KMS-11 (cell line): ENCODE measurements around the gene ZNF581.

Source experiments
- H2AFZ ChIP-seq: fragments of 200-600 bp; sonication (generic); 2 replicates; pipeline ENCODE4 v1.6.1; 2016; ENCODE audit warnings: antibody characterized with exemption, mixed run types, low read depth
- H3K27ac ChIP-seq: fragments of 200-600 bp; sonication (generic); 2 replicates; pipeline ENCODE4 v1.6.1; 2016; ENCODE audit warnings: mild to moderate bottlenecking, mixed run types
- H3K27me3 ChIP-seq: fragments of 200-600 bp; sonication (generic); 2 replicates; pipeline ENCODE4 v1.6.1; 2017; ENCODE audit warnings: mild to moderate bottlenecking, low read depth, mixed run types, moderate library complexity; ENCODE audit not compliant: insufficient read depth
- H3K36me3 ChIP-seq: fragments of 200-600 bp; sonication (generic); 2 replicates; pipeline ENCODE4 v1.6.1; 2017; ENCODE audit warnings: mild to moderate bottlenecking, mixed run types; ENCODE audit not compliant: insufficient read depth
- H3K4me1 ChIP-seq: fragments of 200-600 bp; sonication (generic); 2 replicates; pipeline ENCODE4 v1.6.1; 2016; ENCODE audit warnings: mild to moderate bottlenecking, low read depth, mixed run types; ENCODE audit not compliant: poor library complexity, severe bottlenecking
- H3K4me2 ChIP-seq: fragments of 200-600 bp; sonication (generic); 2 replicates; pipeline ENCODE4 v1.7.0; 2016; ENCODE audit warnings: mild to moderate bottlenecking, mixed run types
- H3K4me3 ChIP-seq: fragments of 200-600 bp; sonication (generic); IDR thresholded peaks from 2 replicates; pipeline ENCODE4 v1.6.1; 2017; ENCODE audit warnings: low read depth, low read length, mixed read lengths; ENCODE audit not compliant: insufficient read depth
- H3K79me2 ChIP-seq: fragments of 200-600 bp; sonication (generic); 2 replicates; pipeline ENCODE4 v1.6.1; 2016; ENCODE audit warnings: low read depth, mixed run types; ENCODE audit not compliant: insufficient read depth
- H3K9ac ChIP-seq: fragments of 200-600 bp; sonication (generic); 2 replicates; pipeline ENCODE4 v1.6.1; 2016; ENCODE audit warnings: mild to moderate bottlenecking, mixed run types
- H4K20me1 ChIP-seq: fragments of 200-600 bp; sonication (generic); 2 replicates; pipeline ENCODE4 v1.6.1; 2016; ENCODE audit warnings: mild to moderate bottlenecking, mixed run types; ENCODE audit not compliant: insufficient read depth
- CTCF ChIP-seq: fragments of 200-600 bp; sonication (generic); conservative IDR thresholded peaks from 2 replicates; pipeline ENCODE4 v1.6.1; 2017; ENCODE audit warnings: low read depth, mild to moderate bottlenecking, antibody characterized with exemption, low read length, moderate library complexity, mixed read lengths

ZNF581 gene

GRCh38 chr19:55671054-55671378, 27.6 kb downstream of the ZNF581 start:
- no peak overlapping the region for H3K27ac ChIP-seq
- H3K9ac ChIP-seq = no peak overlapping the region
- no peak overlapping the region for H3K4me2 ChIP-seq
- no peak overlapping the region for H3K4me3 ChIP-seq
- no peak overlapping the region for H2AFZ ChIP-seq
- H3K36me3 ChIP-seq = no peaks in the 10 kb centered on the region; the same call in 1 of the 2 replicates
- TF ChIP-seq CTCF = no peak
- no peaks in the 10 kb centered on the region for H3K27me3 ChIP-seq
- H4K20me1 ChIP-seq = no peaks in the 10 kb centered on the region
- H3K79me2 ChIP-seq = peaks cover 75% of the 10 kb centered on the region
- H3K4me1 ChIP-seq = peaks cover 4% of the 10 kb centered on the region

GRCh38 chr19:55672418-55672817, 29.0 kb downstream of the ZNF581 start:
- Histone ChIP-seq H3K4me3 (no peak overlapping the region), H3K4me1 (peaks cover 18% of the 10 kb centered on the region), H3K36me3 (no peaks in the 10 kb centered on the region; the same call in 1 of the 2 replicates), H3K27me3 (no peaks in the 10 kb centered on the region), H3K9ac (no peak overlapping the region), H4K20me1 (no peaks in the 10 kb centered on the region), H3K27ac (no peak overlapping the region), H3K79me2 (peaks cover 75% of the 10 kb centered on the region), H2AFZ (no peak overlapping the region), H3K4me2 (no peak overlapping the region)
- TF ChIP-seq CTCF = no peak

GRCh38 chr19:55673465-55673864, 30.0 kb downstream of the ZNF581 start:
- H2AFZ ChIP-seq = no peak overlapping the region
- H3K4me3 ChIP-seq = no peak overlapping the region
- H3K27me3 ChIP-seq = no peaks in the 10 kb centered on the region
- peaks cover 28% of the 10 kb centered on the region for H3K4me1 ChIP-seq
- no peak overlapping the region for H3K9ac ChIP-seq
- peak overlapping the region; percentile 12; the same call in 1 of the 2 replicates for H3K27ac ChIP-seq
- no peak for TF ChIP-seq CTCF
- H3K4me2 ChIP-seq = no peak overlapping the region
- no peaks in the 10 kb centered on the region for H4K20me1 ChIP-seq
- peaks cover 75% of the 10 kb centered on the region for H3K79me2 ChIP-seq
- H3K36me3 ChIP-seq = no peaks in the 10 kb centered on the region; the same call in 1 of the 2 replicates

- Histone ChIP-seq H3K4me2 (no peak overlapping the region), H3K79me2 (peaks cover 75% of the 10 kb centered on the region), H3K4me1 (peaks cover 28% of the 10 kb centered on the region), H4K20me1 (no peaks in the 10 kb centered on the region), H3K27me3 (no peaks in the 10 kb centered on the region), H3K9ac (no peak overlapping the region), H3K27ac (peak overlapping the region; percentile 12; the same call in 1 of the 2 replicates), H3K36me3 (no peaks in the 10 kb centered on the region; the same call in 1 of the 2 replicates), H2AFZ (no peak overlapping the region), H3K4me3 (no peak overlapping the region)
- no peak for TF ChIP-seq CTCF
Observed at GRCh38 chr19:55673889-55674288, 30.4 kb downstream of the ZNF581 start.
